ENCODE data around the gene KRT74. TPM values are rescaled to one million over a fixed set of nuclear protein-coding genes. Genes with fewer than 3 reads are reported as not detected.

The KRT74 gene
- under 1 TPM in 3 of 8 experiments, not detected in 5; 0.04 to 0.38 (median 0.14) TPM for total RNA-seq

- 8 to 100% (median 74%) methylated on average over 1 to 2 of the region's 3 CpGs; no CpG with 5 or more reads in 5 of the 10 experiments for WGBS, 10 experiments
- ATAC-seq (replicated peaks in 6 of 8), result no peak
- H3K27ac ChIP-seq, result no peak within 1 kb of the TSS
- H3K4me1 ChIP-seq (replicated peaks in 1 of 2), result no peaks in the 10 kb centered on the region
- H3K4me3 ChIP-seq, result no peak within 1 kb of the TSS
- in situ Hi-C loops (cut with MboI; ENCODE audit: low pct_unique_long_range_greater_than_20kb in 2 of 9, low sequenced_read_pairs in 9 of 9, unreplicated experiment in 9 of 9), result no loop called here
Observed at GRCh38 chr12:52573743-52574142, at the start of gene KRT74. Gene KRT74, minus strand, starts transcription at chr12:52573843. Its CDS starts 66 bp downstream, at chr12:52573777.

GRCh38 chr12:52622349-52622748, 48.7 kb upstream of the KRT74 start:
- Histone ChIP-seq H3K4me1 (replicated peaks in 1 of 2) (no peaks in the 10 kb centered on the region), H3K27ac (no peak overlapping the region), H3K4me3 (no peak overlapping the region)
- in situ Hi-C loops (cut with MboI; ENCODE audit: low pct_unique_long_range_greater_than_20kb in 2 of 9, low sequenced_read_pairs in 9 of 9, unreplicated experiment in 9 of 9), result no loop called here
- ATAC-seq (replicated peaks in 6 of 8), result no peak
- 40 to 76% (median 50%) methylated on average over 2 to 5 of the region's 5 CpGs; no CpG with 5 or more reads in 4 of the 10 experiments for WGBS, 10 experiments

GRCh38 chr12:52618866-52619265, 45.2 kb upstream of the KRT74 start:
- H3K27ac ChIP-seq, result no peak overlapping the region
- no peak for ATAC-seq (replicated peaks in 6 of 8)
- no peaks in the 10 kb centered on the region for H3K4me1 ChIP-seq (replicated peaks in 1 of 2)
- H3K4me3 ChIP-seq, result no peak overlapping the region
- in situ Hi-C loops (cut with MboI; ENCODE audit: low pct_unique_long_range_greater_than_20kb in 2 of 9, low sequenced_read_pairs in 9 of 9, unreplicated experiment in 9 of 9), result no loop called here
- 0 to 100% (median 83%) methylated on average over 1 to 2 of the region's 2 CpGs; no CpG with 5 or more reads in 4 of the 10 experiments for WGBS, 10 experiments

GRCh38 chr12:52618216-52618615, 44.6 kb upstream of the KRT74 start, which contains the start of gene KRT73:
Gene KRT73, minus strand, starts transcription at chr12:52618559. Its CDS starts 35 bp downstream, at chr12:52618524.
- no peak within 1 kb of the TSS for H3K4me3 ChIP-seq
- no peak for ATAC-seq (replicated peaks in 6 of 8)
- 14 to 60% methylated on average over 2 of the region's 14 CpGs; no CpG with 5 or more reads in 8 of the 10 experiments for WGBS, 10 experiments
- in situ Hi-C loops (cut with MboI; ENCODE audit: low pct_unique_long_range_greater_than_20kb in 2 of 9, low sequenced_read_pairs in 9 of 9, unreplicated experiment in 9 of 9), result no loop called here
- H3K27ac ChIP-seq, result no peak within 1 kb of the TSS
- H3K4me1 ChIP-seq (replicated peaks in 1 of 2), result no peaks in the 10 kb centered on the region

GRCh38 chr12:52617403-52617785, 43.8 kb upstream of the KRT74 start:
- Histone ChIP-seq H3K27ac (no peak overlapping the region), H3K4me1 (replicated peaks in 1 of 2) (no peaks in the 10 kb centered on the region), H3K4me3 (no peak overlapping the region)
- in situ Hi-C loops (cut with MboI; ENCODE audit: low pct_unique_long_range_greater_than_20kb in 2 of 9, low sequenced_read_pairs in 9 of 9, unreplicated experiment in 9 of 9), result no loop called here
- no peak for ATAC-seq (replicated peaks in 6 of 8)
- 20 to 83% (median 60%) methylated on average over 1 to 5 of the region's 7 CpGs; no CpG with 5 or more reads in 5 of the 10 experiments for whole genome bisulfite sequencing, 10 experiments

GRCh38 chr12:52616680-52617402, 43.2 kb upstream of the KRT74 start:
- Histone ChIP-seq H3K27ac (no peak overlapping the region), H3K4me3 (no peak overlapping the region), H3K4me1 (replicated peaks in 1 of 2) (no peaks in the 10 kb centered on the region)
- in situ Hi-C loops (cut with MboI; ENCODE audit: low pct_unique_long_range_greater_than_20kb in 2 of 9, low sequenced_read_pairs in 9 of 9, unreplicated experiment in 9 of 9), result no loop called here
- WGBS, 10 experiments, result 65 to 93% (median 77%) methylated on average over 1 to 9 of the region's 10 CpGs; no CpG with 5 or more reads in 4 of the 10 experiments
- no peak for ATAC-seq (replicated peaks in 6 of 8)

- Histone ChIP-seq H3K4me1 (replicated peaks in 1 of 2) (no peaks in the 10 kb centered on the region), H3K4me3 (no peak overlapping the region), H3K27ac (no peak overlapping the region)
- WGBS, 10 experiments, result 40 to 100% (median 82%) methylated on average over 1 to 8 of the region's 9 CpGs; no CpG with 5 or more reads in 5 of the 10 experiments
- in situ Hi-C loops (cut with MboI; ENCODE audit: low pct_unique_long_range_greater_than_20kb in 2 of 9, low sequenced_read_pairs in 9 of 9, unreplicated experiment in 9 of 9), result no loop called here
- no peak for ATAC-seq (replicated peaks in 6 of 8)
Observed at GRCh38 chr12:52615912-52616311, 42.3 kb upstream of the KRT74 start.

- ATAC-seq (replicated peaks in 6 of 8), result no peak
- Histone ChIP-seq H3K27ac (no peak overlapping the region), H3K4me3 (no peak overlapping the region), H3K4me1 (replicated peaks in 1 of 2) (no peaks in the 10 kb centered on the region)
- in situ Hi-C loops (cut with MboI; ENCODE audit: low pct_unique_long_range_greater_than_20kb in 2 of 9, low sequenced_read_pairs in 9 of 9, unreplicated experiment in 9 of 9), result no loop called here
- WGBS, 10 experiments, result 10 to 85% (median 50%) methylated on average over 1 to 3 of the region's 6 CpGs; no CpG with 5 or more reads in 1 of the 10 experiments
Observed at GRCh38 chr12:52615208-52615868, 41.7 kb upstream of the KRT74 start.

GRCh38 chr12:52614381-52615207, 41.0 kb upstream of the KRT74 start:
- Histone ChIP-seq H3K27ac (no peak overlapping the region), H3K4me1 (replicated peaks in 1 of 2) (no peaks in the 10 kb centered on the region), H3K4me3 (no peak overlapping the region)
- no peak for ATAC-seq (replicated peaks in 6 of 8)
- in situ Hi-C loops (cut with MboI; ENCODE audit: low pct_unique_long_range_greater_than_20kb in 2 of 9, low sequenced_read_pairs in 9 of 9, unreplicated experiment in 9 of 9), result no loop called here
- 20 to 72% (median 60%) methylated on average over 1 to 7 of the region's 10 CpGs; no CpG with 5 or more reads in 2 of the 10 experiments for WGBS, 10 experiments

GRCh38 chr12:52613384-52614030, 39.9 kb upstream of the KRT74 start:
- no peak for ATAC-seq (replicated peaks in 6 of 8)
- H3K4me3 ChIP-seq, result no peak overlapping the region
- in situ Hi-C loops (cut with MboI; ENCODE audit: low pct_unique_long_range_greater_than_20kb in 2 of 9, low sequenced_read_pairs in 9 of 9, unreplicated experiment in 9 of 9), result no loop called here
- H3K4me1 ChIP-seq (replicated peaks in 1 of 2), result no peaks in the 10 kb centered on the region
- H3K27ac ChIP-seq, result no peak overlapping the region
- WGBS, 10 experiments, result 70 to 91% (median 82%) methylated on average over 2 to 8 of the region's 9 CpGs; no CpG with 5 or more reads in 6 of the 10 experiments

GRCh38 chr12:52612431-52613383, 39.1 kb upstream of the KRT74 start:
- WGBS, 10 experiments, result 43 to 78% (median 68%) methylated on average over 1 to 5 of the region's 5 CpGs; no CpG with 5 or more reads in 1 of the 10 experiments
- no peak for ATAC-seq (replicated peaks in 6 of 8)
- in situ Hi-C loops (cut with MboI; ENCODE audit: low pct_unique_long_range_greater_than_20kb in 2 of 9, low sequenced_read_pairs in 9 of 9, unreplicated experiment in 9 of 9), result no loop called here
- H3K27ac ChIP-seq, result no peak overlapping the region
- no peak overlapping the region for H3K4me3 ChIP-seq
- no peaks in the 10 kb centered on the region for H3K4me1 ChIP-seq (replicated peaks in 1 of 2)

GRCh38 chr12:52611080-52611468, 37.4 kb upstream of the KRT74 start:
- H3K27ac ChIP-seq, result no peak overlapping the region
- H3K4me1 ChIP-seq (replicated peaks in 1 of 2), result no peaks in the 10 kb centered on the region
- 95 to 100% methylated on average over 3 to 4 of the region's 6 CpGs; no CpG with 5 or more reads in 8 of the 10 experiments for WGBS, 10 experiments
- ATAC-seq (replicated peaks in 6 of 8), result no peak
- no peak overlapping the region for H3K4me3 ChIP-seq
- in situ Hi-C loops (cut with MboI; ENCODE audit: low pct_unique_long_range_greater_than_20kb in 2 of 9, low sequenced_read_pairs in 9 of 9, unreplicated experiment in 9 of 9), result no loop called here

Data from motor neuron (in vitro differentiated cells).